ENCODE measurements around the gene NPAS3.

GRCh38 chr14:33780035-33780434, 841.4 kb downstream of the NPAS3 start:
- no peak for TF ChIP-seq CTCF (IDR thresholded peaks at IDR 0.05)
- no peak for TF ChIP-seq POLR2AphosphoS5 (IDR thresholded peaks at IDR 0.05)
- no peak for TF ChIP-seq POLR2A (IDR thresholded peaks at IDR 0.05)

Measured in sigmoid colon (tissue), 4 donors.